M059J (cell line): ENCODE results near the gene IL36G. TPM values are rescaled to one million over a fixed set of nuclear protein-coding genes. Genes with fewer than 3 reads are reported as not detected.
"Not testable (repeated sequence)": the region's sequence is repeated elsewhere in the genome, so short reads cannot be mapped to it uniquely, and the experiment has no call there.

ENCODE experiments used
- DNase-seq: peaks from one replicate; pipeline ENCODE4 v3.0.0-alpha.2; 2012; ENCODE audit warnings: low read depth
- total RNA-seq: library from RNA; depleted of rRNA; stranded (reverse); fragments of >200 nt; shearing (Covaris generic); gene quantifications from 2 replicates; pipeline ENCODE4 v1.2.3, GENCODE V29; 2014; rRNA removed

Gene IL36G
- not detected in 2 replicates for total RNA-seq

GRCh38 chr2:112977559-112978056 is at the start of gene IL36G:
Gene IL36G, plus strand, starts transcription at chr2:112978006. Its CDS starts 633 bp downstream, at chr2:112978639.
- no peak for DNase-seq

- DNase-seq = no peak
Measured at GRCh38 chr2:112933261-112933660, 44.5 kb upstream of the IL36G start.

GRCh38 chr2:112934117-112934516 is 43.7 kb upstream of the IL36G start:
- not testable (repeated sequence) for DNase-seq

GRCh38 chr2:112936927-112937232 is 40.9 kb upstream of the IL36G start:
- DNase-seq = no peak

GRCh38 chr2:112938904-112939303 is 38.9 kb upstream of the IL36G start:
- DNase-seq = peak; percentile 95

GRCh38 chr2:112939425-112939824 is 38.4 kb upstream of the IL36G start:
- no peak for DNase-seq

GRCh38 chr2:112940859-112941625 is 36.8 kb upstream of the IL36G start:
- no peak for DNase-seq

- DNase-seq = peak; percentile 78
Measured at GRCh38 chr2:112941753-112942653, 35.8 kb upstream of the IL36G start.

- peak; percentile 53 for DNase-seq
Measured at GRCh38 chr2:112942654-112943002, 35.2 kb upstream of the IL36G start.

- no peak for DNase-seq
Measured at GRCh38 chr2:112944971-112945370, 32.8 kb upstream of the IL36G start.

- no peak for DNase-seq
Measured at GRCh38 chr2:112946086-112946485, 31.7 kb upstream of the IL36G start.

GRCh38 chr2:112947374-112947773 is 30.4 kb upstream of the IL36G start:
- DNase-seq = peak; percentile 10

- no peak for DNase-seq
Measured at GRCh38 chr2:112949456-112949855, 28.4 kb upstream of the IL36G start.

GRCh38 chr2:112954364-112954763 is 23.4 kb upstream of the IL36G start:
- no peak for DNase-seq

GRCh38 chr2:112957511-112957910 is 20.3 kb upstream of the IL36G start:
- peak; percentile 17 for DNase-seq

GRCh38 chr2:112958428-112959108 is 19.2 kb upstream of the IL36G start:
- DNase-seq = peak; percentile 68

- peak; percentile 8 for DNase-seq
Measured at GRCh38 chr2:112959109-112959812, 18.5 kb upstream of the IL36G start.

- DNase-seq = peak; percentile 5
Measured at GRCh38 chr2:112960230-112960825, 17.5 kb upstream of the IL36G start.

- DNase-seq = peak; percentile 9
Measured at GRCh38 chr2:112962308-112963175, 15.3 kb upstream of the IL36G start.

- DNase-seq = no peak
Measured at GRCh38 chr2:112967023-112967422, 10.8 kb upstream of the IL36G start.
